Lower leg skin (tissue), 4 donors: ENCODE data around the gene CLDN19. TPM values are rescaled to one million over a fixed set of nuclear protein-coding genes. Genes with fewer than 3 reads are reported as not detected.

Experiments
- DNase-seq, 2 donors: peaks; one replicate each; pipeline ENCODE4 v3.0.0-alpha.2; 2019; ENCODE audit warnings: low spot score in 2 of 2
- H3K4me3 ChIP-seq: fragments of 200-600 bp; sonication (generic); 2 replicates; pipeline ENCODE4 v1.5.1; 2017; ENCODE audit warnings: mild to moderate bottlenecking, low read depth; ENCODE audit not compliant: poor library complexity, severe bottlenecking
- POLR2A ChIP-seq, 2 donors: fragments of 450-650 bp; IDR thresholded peaks; one replicate each; pipeline ENCODE4 v1.6.1; 2016 to 2017; ENCODE audit warnings: antibody characterized with exemption in 2 of 2, mild to moderate bottlenecking in 1 of 2, moderate library complexity in 1 of 2
- WGBS, 2 donors: methylation state at CpG; one replicate each; pipeline ENCODE4 v1.1.5; 2018; 5-methylcytosine and 5-hydroxymethylcytosine counted together
- intact Hi-C: fragments of 100-400 bp; cut with DNase I; formaldehyde crosslinking; loops from one replicate; pipeline ENCODE4 v1.15.0; 2023; ENCODE audit warnings: low total_unique reads
- total RNA-seq, 4 donors: library from RNA; depleted of rRNA; stranded (reverse); fragments of >200 nt; gene quantifications; one replicate each; pipeline ENCODE4 v1.1.0, GENCODE V29; 2016
- TF ChIP-seq, protein P1 (sequence below), 3 donors: fragments of 450-650 bp; IDR thresholded peaks; one replicate each; pipeline ENCODE4 v1.5.1; 2016; ENCODE audit warnings: antibody characterized with exemption in 3 of 3, mild to moderate bottlenecking in 3 of 3, moderate library complexity in 2 of 3

The CLDN19 gene
- total RNA-seq, 4 donors from 2014 or later = 0.12 to 1.2 (median 0.18) TPM

DNA sequence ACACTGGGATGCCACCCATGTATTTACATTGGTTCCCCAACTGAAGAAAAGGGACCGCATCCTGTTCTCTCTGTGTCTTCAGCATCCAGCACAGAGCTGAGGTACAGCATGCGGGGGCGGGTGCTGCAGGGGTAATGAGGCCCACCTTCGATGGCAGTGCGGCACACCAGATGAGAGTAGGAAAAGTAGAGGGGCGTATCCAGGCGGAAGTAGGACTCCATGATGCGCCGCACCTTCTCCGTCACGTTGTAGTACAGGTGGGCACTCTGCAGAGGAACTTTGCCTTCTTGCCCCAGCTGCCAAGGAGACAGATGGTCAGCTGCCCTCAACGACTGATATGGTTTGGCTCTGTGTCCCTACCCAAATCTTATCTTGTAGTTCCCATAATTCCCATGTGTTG, 10.0 kb upstream of the CLDN19 start:
- TF ChIP-seq POLR2A (IDR thresholded peaks at IDR 0.05) = no peak
- TF ChIP-seq, protein P1, sequence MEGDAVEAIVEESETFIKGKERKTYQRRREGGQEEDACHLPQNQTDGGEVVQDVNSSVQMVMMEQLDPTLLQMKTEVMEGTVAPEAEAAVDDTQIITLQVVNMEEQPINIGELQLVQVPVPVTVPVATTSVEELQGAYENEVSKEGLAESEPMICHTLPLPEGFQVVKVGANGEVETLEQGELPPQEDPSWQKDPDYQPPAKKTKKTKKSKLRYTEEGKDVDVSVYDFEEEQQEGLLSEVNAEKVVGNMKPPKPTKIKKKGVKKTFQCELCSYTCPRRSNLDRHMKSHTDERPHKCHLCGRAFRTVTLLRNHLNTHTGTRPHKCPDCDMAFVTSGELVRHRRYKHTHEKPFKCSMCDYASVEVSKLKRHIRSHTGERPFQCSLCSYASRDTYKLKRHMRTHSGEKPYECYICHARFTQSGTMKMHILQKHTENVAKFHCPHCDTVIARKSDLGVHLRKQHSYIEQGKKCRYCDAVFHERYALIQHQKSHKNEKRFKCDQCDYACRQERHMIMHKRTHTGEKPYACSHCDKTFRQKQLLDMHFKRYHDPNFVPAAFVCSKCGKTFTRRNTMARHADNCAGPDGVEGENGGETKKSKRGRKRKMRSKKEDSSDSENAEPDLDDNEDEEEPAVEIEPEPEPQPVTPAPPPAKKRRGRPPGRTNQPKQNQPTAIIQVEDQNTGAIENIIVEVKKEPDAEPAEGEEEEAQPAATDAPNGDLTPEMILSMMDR (IDR thresholded peaks at IDR 0.05) = no peak
- DNase-seq = peak in 1 of 2 donors; percentile 69
- intact Hi-C loops = no loop called here
- WGBS, 2 donors = 93% methylated on average over 12 of the region's 12 CpGs
- no peak overlapping the region for H3K4me3 ChIP-seq

DNA sequence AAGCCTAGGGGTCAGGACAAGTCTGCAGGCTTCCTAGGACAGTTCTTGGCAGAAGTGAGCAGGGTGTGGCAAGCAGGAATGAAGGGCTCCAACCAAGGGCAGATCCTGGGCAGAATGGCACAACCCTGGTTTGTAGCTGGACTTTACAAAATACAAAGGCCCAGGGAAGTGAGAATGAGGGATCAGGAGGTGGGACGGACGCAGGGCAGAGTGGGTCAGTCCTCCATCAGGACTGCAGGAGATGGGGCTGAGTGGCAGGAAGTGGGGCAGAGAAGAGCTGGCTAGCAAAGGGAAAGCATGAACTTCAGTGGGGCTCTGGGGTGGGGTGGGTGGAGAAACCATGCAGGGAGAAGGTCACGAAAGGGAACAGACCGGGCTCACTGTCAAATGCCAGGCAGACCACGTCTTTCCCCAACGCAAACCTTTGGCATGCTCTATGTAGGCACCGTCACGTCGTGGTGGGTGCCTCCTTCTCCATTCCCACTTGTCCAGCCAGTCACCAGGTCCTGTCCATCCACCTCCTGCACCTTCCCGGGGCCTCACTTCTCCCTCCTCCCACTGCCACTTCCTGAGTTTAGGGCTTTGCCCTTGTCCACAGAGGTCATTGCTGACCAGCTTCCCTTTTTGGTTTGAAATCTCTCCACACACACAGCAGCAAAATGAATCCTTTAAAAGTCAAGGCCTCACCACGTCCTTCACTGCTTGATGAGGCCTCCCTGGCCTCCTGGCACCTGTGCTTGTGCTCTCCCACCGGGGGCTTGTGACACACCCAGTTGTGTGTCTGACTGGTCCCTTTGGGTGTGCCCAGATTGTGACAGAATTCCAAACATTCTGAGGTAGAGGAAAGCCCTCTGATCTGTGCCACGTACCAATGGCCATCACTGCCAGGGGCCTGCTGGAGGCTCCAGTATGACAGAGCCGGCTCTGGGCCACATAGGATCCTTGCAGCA, 8.7 kb upstream of the CLDN19 start:
- H3K4me3 ChIP-seq = no peak overlapping the region
- 73 to 85% methylated on average over 14 of the region's 14 CpGs for WGBS, 2 donors
- TF ChIP-seq POLR2A (IDR thresholded peaks at IDR 0.05) = no peak
- TF ChIP-seq, protein P1 (IDR thresholded peaks at IDR 0.05) = no peak
- intact Hi-C loops = no loop called here
- peak in 1 of 2 donors; percentile 79 for DNase-seq

DNA sequence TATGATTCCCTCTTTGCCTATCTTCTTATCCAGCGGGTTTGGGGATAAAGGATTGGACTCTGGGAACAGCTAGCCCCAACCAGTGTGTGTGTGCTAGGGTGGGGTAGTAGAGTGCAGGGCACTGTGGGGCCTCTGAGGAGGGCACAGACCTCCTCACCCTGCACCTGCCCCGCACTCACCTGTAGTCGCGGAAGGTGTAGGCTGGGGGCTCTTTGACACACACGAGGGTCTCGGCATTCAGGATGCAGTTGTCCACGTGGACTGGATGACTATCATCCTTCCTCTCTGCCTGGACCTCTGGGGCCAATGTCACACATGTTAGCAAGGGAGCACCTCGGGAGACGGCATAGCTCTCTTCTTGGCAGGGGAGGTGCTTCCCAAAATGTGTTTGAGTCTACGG, 8.0 kb upstream of the CLDN19 start:
- intact Hi-C loops = no loop called here
- no peak overlapping the region for H3K4me3 ChIP-seq
- TF ChIP-seq POLR2A (IDR thresholded peaks at IDR 0.05) = no peak
- TF ChIP-seq, protein P1 (IDR thresholded peaks at IDR 0.05) = no peak
- peak in 1 of 2 donors; percentile 72 for DNase-seq
- WGBS, 2 donors = 79 to 85% methylated on average over 10 of the region's 10 CpGs

DNA sequence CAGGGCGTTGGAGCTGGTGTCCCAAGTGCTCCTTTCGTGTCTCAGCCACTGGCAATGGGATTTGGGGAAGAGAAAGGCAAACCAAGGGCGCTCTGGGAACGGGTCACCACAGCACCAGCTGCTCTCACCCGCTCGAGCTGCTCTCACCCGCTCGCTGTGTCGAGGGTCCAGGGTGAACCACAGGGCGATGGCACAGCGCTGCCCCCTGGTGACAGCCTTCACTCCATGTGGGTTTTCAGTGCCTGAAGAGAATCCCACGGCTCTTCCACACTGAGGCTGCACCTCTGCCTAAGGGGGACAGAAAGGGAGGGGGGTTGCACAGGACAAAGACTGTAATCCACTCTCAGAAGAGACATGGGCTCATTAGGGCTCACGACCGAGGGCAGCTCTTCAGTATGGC, 7.1 kb upstream of the CLDN19 start:
- peak in 1 of 2 donors; percentile 79 for DNase-seq
- WGBS, 2 donors = 46 to 67% methylated on average over 13 to 14 of the region's 14 CpGs
- intact Hi-C loops = no loop called here
- H3K4me3 ChIP-seq = no peak overlapping the region
- TF ChIP-seq POLR2A (IDR thresholded peaks at IDR 0.05) = no peak
- TF ChIP-seq, protein P1 (IDR thresholded peaks at IDR 0.05) = no peak

DNA sequence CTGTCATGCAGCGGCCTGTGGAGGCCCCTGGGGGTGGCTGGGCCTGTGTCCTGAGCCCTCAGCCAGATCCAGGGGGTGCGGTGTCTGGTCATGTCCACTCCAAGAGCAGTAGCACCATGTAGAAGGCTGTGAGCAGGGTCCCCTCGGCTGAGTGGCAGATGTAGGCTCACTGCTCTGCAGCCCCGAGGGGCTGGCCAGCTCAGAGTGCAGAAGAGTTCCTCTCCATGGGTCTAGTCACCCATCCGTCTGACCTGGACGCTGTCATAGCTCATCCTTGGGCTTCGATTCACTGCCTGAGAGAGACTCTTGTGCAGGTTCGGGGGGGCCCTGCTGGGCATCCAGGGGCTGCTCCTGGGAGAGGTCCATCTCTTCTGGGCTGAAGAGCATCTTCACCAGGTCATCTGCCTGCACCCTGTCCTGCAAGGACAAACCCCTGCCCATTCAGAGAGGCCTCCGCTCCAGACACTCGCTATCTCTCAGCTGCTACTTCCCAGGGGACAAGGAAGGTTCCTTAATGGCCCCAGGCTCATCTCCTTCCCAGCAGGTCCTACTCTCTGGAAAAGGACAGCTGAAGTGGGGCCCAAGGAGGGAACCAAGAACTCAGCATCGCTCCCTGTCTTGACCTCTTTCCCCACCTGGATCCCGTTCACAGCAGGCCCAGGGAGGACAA, 6.5 kb upstream of the CLDN19 start:
- H3K4me3 ChIP-seq = no peak overlapping the region
- TF ChIP-seq, protein P1 (IDR thresholded peaks at IDR 0.05) = no peak
- TF ChIP-seq POLR2A (IDR thresholded peaks at IDR 0.05) = no peak
- intact Hi-C loops = no loop called here
- WGBS, 2 donors = 87 to 93% methylated on average over 8 to 12 of the region's 12 CpGs
- DNase-seq = peak in 1 of 2 donors; percentile 68
